Measurements from ENCODE around the gene RALGAPA2.

- TF ChIP-seq CTCF (conservative IDR thresholded peaks at IDR 0.05 in 1 of 2, IDR thresholded peaks at IDR 0.05 in 1 of 2; ENCODE audit: low read depth in 1 of 2, low read length in 2 of 2), result no peak
- TF ChIP-seq EZH2 (IDR thresholded peaks at IDR 0.05; ENCODE audit: low read length, missing control alignments), result no peak
Measured at GRCh38 chr20:20436689-20437088, 275.8 kb downstream of the RALGAPA2 start.
